GM18868 (cell line): ENCODE measurements around the gene TJP3.

Source experiments
- ATAC-seq: cut with Tn5 transposase; IDR thresholded peaks from one replicate; pipeline ENCODE4 v1.9.1; 2021; ENCODE audit warnings: mild to moderate bottlenecking, moderate library complexity; ENCODE audit not compliant: unreplicated experiment

The TJP3 gene

DNA sequence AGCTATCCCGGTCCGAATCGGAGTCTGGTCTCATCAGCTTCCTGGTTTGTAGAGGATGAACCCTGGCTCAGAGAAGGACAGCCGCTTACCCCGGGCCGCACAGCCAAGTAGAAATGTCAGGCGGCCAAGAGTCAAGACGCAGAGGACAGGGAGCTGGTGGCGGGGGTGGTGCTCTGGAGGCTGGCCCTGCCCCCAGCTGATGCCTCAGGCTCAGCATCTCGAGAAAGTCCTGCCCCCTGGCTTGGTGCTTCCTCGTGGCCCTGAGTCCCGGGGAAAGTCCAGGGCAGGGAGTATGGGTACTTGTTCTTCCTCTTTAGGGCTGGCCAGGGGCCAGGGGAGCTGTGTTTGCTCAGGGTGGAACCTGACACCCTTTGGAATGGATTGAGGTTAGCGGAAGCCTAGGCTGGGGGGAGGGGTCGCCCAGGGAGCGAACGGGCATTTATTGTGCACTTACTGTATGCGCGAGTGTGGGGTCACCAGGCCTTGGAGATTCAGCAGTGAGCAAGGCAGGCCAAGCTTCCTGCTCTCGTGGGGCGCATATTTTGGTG is 2.2 kb downstream of the TJP3 start:
- ATAC-seq = no peak

DNA sequence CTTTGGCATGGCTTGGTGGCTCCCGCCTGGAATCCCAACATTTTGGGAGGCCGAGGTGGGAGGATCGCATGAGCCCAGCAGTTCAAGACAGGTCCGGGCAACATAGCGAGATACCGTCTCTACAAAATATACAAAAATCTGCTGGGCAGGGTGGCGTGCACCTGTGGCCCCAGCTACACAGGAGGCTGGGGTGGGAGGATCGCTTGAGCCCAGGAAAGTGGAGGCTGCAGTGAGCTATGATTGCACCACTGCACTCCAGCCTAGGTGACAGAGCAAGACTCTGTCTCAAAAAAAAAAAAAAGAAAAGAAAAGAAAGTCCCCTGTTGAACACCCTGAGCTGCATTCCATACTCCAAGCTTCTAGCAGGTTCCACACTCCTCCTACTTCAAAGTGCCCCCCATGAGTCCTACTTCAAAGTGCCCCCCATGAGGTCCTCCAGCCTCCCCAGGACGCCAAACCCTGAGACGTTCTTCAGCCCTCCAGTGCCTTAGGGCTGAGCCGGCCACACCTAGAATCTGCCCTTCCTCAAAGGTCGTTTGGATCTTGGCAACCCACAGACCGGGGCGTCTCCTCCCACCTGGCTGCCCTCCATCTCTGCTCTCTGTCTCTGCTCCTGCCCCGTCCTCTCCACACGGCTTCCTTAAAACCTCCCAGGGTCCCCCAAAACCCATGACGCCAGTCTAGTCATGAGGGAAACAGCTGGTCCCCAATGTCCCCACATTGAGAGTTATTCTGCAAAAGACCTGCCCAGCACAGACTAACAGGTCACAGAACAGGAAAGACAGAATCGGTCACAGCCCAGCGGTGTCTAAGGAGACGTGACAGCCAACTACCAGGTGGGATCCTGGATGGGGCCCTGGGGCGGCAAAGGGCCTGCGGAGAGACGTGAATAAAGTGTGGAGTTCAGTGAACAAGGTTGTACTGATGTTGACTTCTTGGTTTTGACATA is 4.8 kb downstream of the TJP3 start:
- no peak for ATAC-seq

DNA sequence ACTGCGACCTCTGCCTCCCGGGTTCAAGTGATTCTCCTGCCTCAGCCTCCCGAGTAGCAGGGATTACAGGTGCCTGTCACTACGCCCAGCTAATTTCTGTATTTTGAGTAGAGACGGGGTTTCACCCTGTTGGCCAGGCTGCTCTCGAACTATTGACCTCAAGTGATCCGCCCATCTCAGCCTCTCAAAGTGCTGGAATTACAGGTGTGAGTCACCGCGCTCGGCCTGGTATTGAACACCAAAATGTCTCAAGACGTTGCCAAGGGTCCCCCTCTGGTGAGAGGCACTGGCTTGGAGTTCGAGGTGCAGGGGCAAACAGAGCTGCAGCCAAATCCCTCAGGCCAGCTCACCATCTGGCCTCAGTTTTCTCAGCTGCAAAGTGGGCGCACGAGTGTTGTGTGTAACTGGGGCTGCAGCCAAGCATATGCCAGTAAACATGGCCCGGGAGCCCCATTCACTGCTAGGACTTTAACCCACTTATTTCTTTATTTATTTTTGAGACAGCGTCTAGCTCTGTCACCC is 8.0 kb downstream of the TJP3 start:
- no peak for ATAC-seq

DNA sequence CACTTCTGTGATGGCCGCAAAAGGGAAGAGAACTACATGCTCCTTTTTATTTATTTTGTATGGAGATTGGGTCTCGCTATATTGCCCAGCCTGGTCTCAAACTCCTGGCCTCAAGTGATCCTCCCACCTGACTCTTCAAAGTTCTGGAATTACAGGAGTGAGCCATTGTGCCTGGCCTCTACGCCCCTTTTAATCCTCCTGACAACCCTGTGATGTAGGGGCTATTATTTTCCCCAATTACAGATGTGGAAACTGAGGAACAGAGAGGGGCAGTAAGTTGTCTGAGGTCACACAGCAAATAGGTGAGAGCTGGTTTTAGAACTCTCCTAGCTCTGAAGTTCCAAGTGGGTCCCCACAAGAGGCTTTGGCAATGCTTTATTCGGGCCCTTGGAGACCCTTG is 11.7 kb downstream of the TJP3 start:
- ATAC-seq = no peak

DNA sequence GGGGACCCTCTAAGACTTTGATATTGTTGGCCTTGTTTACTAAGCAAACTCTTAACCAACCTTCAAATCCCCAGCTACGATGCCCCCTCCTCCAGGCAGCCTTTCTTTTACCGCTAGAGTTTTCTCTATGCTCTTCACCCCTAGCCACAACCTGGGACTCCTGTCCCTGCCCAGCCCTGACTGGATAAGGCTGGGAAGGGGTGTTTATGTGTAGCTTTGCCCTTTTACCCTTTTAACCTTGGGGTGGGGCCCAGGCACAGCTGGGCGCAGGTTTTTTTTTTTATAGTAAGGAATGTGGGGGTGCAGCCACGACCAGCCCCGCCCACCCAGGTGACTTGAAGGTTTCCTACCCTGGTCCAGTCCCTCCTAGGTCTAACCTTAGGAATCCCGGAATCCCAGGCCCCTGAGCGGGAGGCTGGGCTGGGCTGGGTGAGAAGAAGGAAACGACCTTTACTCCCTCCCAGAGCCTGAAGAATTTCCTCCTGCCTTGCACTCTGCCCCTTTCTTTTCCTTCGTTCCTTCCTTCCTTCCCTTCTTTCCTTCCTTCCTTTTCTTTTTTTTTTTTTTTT is 12.2 kb downstream of the TJP3 start:
- ATAC-seq = no peak

DNA sequence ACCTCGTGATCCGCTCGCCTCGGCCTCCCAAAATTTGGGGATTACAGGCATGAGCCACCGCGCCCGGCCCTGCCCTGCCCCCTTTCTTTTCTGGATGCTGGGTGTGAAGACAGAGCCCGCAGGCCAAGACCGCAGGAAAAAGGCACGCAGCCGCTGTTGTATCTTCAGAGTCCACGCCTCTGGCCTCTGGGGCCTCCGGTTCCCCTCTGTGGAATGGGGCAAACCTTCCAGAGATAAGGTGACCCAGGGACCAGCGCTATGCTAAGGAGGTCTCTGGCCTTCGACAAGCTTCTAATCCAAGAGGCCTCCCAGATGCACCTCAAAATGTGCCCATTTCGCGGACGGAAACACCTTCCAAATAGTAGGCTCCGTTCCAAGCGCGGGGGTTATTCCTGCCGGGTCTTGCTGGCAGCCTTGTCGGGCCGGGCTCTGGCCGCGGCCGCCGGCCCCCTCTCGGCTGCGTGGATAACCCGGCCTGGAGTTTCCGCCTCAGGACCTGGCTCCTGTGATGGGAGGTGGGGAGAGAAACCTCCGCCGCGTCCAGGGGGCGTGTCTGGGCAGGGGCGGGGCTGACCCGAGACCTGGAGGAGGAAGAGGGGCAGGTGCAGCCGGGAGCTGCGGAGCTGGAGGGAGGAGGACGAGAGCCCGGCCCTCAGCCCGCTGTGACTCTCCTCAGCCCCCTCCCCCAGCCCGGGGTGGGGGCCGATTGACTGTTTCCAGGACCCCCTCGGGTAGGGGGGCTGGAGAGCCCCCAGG is 13.1 kb downstream of the TJP3 start:
- no peak for ATAC-seq

DNA sequence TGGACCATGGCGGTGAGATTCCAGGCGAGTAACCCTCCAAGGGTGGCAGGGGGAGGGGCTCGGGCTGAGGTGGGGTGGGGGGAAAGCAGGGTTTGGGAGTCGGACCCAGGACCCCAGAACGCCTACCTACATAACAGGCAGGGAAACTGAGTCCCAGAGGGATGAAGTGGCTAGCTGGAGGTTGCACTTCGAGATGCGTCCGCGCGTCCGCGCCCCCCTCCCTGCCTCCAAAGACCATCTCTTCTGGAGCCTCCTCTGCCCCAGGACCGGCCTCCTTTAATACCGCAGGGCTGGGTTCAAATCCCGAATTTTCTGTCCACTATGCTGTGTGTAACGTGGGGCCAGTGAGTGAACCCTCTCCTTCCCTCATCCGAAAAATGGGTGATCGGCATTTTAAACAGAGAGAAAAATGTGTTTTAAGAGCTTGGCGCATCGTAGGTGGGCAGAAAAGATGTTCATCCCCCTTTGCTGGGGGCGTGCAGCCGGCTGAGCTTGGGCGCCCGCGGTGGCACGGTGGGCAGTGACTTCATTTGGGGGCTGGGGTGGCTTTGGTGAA is 13.8 kb downstream of the TJP3 start:
- no peak for ATAC-seq

DNA sequence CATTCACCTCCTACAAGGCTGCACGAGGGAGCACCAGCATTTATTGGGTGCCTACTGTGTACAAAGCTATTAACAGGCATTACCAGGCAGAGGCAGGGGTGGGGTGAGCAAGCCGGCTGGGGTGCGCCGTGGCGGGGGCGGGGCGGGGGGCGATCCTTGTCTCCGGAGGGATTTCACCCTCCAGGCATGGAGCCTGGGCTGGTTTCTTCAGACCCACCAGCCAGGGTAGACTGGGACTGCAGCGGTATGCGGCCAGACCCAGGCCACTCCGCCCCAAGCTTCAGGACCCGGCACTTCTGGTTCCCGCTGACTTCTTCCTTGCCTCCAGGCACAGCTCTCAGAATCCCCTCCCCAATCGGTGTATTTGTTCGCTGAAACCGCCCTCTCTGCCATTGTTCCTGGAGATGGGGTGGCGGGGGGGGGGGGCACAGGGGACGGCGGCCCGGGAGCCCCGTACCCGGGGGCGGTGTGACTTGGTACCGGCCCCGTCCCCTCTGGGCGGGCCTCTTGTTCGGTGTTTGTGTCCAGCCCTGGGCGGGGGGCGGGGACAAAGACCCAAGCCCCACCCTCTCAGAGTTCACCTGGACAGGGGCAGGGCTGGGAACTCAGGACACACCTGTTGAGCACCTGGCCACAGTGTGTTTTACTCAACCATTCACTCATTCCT is 14.4 kb downstream of the TJP3 start:
- no peak for ATAC-seq

DNA sequence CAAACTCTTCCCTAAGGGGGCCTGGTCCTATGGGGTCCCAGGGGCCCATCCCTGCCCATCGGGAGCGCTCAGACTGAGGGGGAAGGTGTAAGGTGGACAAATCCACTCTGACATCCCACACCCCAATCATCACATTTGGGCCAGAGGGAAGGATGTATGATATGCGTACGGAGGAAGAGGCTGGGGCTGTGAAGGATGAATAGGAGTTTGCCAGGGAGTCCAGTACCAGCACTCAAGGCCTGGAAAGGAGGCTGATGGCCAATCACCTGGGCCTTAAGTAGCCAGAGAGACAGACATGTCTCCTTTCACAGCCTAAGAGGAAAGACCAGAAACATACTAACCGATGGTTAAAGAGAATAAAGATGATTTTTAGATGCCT is 14.9 kb downstream of the TJP3 start:
- ATAC-seq = no peak

DNA sequence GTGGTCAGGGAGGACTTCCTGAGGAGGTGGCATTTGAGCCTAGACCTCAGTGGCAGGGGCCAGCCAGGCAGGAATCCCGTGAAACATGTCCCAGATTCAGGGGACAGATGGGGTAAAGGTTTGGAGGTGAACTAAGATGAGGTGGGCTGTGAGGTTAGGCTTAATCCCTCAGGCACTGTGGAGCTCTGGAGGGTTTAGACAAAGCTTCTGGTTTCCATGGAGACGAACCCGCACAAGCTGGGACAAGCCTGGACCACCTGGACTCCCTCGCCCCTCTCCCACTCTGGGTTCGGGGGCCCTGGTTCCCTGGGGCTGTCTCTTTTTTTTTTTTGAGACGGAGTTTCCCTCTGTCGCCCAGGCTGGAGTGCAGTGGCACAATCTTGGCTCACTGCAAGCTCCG is 15.7 kb downstream of the TJP3 start:
- ATAC-seq = no peak

DNA sequence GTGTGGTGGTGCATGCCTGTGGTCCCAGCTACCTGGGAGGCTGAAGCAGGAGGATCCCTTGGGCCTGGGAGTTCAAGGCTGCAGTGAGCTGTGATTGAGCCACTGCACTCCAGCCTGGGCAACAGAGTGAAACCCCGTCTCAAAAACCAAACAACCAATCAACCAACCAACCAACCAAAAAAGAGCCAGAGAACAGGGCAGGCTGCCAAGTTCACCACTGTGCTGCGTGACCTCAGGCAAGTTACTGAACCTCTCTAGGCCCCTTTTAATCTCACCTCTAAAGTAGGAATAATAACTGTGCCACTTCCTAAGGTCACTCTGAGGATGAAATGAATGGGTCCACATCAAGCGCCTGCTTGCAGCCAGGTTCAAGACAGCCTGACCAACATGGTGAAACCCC is 16.9 kb downstream of the TJP3 start:
- no peak for ATAC-seq

DNA sequence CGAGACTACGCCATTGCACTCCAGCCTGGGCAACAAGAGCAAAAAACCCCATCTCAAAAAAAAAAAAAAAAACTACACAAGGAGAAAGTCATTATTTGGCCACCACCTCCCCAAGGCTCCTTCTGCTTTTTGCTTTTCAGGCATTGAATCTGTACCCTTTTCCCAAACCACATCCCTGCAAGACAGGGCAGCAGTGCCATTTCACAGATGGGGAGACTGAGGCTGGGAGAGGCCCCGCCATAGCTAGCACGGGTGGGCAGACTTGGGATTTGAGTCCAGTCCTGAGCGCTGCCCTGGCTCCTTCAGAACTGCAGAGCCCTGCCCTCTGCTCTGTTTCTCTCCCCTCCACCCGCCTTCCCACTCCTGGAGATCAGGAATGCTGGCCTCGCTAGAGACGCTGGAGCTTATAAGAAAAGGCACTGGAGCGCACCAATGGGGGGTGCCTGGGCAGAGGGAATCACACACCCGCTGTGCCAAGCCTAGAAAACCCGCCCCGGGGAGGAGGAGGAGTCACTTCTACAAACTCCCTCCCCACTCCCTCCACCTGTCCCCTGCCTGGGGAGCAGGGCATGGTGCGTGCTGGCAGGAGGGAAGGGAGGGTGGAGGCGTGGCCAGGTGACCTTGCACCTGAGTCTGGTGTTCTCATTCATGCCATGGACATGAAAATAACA is 17.6 kb downstream of the TJP3 start:
- ATAC-seq = no peak

DNA sequence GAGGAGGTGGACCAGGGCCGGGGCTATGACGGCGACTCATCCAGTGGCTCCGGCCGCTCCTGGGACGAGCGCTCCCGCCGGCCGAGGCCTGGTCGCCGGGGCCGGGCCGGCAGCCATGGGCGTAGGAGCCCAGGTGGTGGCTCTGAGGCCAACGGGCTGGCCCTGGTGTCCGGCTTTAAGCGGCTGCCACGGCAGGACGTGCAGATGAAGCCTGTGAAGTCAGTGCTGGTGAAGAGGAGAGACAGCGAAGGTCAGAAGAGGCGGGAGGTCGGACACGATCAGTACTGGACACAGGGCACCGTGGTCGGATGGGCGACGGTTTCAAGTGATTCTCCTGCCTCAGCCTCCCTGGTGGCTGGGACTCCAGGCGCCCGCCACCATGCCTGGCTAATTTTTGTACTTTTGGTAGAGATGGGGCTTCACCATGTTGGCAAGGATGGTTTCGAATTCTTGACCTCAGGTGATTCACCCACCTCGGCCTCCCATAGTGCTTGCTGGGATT is 22.3 kb downstream of the TJP3 start:
- ATAC-seq = no peak

DNA sequence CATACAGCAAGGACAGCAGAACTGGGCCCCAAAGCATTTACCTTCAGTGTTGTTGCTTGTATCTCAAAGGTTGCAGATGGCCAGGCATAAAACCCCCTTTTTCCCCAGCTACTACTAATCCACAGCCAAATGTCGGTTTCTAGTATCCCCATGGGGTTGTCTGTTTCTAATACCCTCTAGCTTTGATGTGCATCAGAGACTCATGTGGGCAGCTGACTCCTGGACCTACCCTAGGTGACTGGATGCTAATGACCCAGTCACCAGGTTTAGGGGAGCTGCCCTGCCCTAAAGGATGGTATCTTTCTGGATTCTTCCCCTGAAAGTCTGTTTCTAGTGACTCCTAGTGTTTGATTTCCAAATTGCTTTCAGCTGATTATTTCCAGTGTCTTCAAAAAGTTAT is 23.9 kb downstream of the TJP3 start:
- ATAC-seq = no peak

DNA sequence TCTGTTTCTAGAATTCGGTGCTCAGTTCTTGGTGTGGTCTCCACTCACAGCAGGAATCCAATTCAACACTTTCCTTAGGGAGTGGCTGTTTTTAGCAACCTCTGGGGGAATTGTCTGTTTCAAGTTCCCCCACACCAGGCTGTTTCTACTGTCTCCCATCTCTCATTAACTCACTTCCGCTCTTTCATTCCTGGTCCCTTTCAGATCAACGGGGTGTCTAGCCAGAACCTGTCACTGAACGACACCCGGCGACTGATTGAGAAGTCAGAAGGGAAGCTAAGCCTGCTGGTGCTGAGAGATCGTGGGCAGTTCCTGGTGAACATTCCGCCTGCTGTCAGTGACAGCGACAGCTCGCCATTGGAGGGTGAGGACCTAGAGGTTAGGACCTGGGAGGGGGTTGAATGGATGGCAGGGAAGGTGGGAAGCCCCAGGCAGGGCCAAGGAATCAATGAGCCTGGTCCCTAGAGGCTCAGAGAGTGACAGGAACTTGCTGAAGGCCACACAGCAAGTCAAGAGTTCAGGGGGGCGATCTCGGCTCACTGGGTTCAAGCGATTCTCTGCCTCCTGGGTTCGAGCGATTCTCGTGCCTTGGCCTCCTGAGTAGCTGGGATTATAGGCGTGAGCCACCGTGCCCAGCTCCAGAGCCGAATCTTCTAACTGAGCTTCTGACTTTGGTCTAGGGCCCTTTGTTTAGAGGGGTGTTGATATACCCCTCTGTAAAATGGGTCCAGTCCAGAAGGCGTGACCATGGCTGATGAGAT is 25.5 kb downstream of the TJP3 start:
- ATAC-seq = no peak

DNA sequence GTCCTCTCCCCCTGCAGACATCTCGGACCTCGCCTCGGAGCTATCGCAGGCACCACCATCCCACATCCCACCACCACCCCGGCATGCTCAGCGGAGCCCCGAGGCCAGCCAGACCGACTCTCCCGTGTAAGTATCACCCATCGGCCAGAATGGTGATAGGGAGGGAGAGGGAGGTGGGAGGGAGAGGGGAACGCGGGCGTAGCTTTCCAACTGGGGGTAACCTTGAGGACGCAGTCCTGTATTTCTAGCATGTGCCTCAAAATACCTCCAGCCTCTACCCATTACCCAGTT is 26.1 kb downstream of the TJP3 start:
- no peak for ATAC-seq

DNA sequence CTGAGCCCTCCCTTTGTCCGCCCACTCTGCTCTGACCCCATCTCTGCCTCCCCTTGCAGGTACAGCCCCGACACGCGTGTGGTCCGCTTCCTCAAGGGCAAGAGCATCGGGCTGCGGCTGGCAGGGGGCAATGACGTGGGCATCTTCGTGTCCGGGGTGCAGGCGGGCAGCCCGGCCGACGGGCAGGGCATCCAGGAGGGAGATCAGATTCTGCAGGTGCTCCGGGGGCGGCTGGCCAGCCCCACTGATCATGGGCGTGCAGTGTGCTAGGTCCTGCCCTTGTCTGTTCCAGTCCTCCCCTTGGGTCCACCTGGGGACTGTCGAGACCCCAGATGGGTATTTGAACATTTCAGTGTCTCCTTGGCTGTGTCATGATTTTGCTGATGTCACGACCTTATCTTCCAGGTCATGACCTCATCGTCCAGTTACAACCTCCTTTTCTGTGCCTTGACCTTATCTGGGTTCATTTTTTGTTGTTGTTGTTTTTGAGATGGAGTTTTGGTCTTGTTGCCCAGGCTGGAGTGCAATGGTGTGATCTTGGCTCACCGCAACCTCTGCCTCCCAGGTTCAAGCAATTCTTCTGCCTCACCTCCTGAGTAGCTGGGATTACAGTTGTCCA is 28.0 kb downstream of the TJP3 start:
- ATAC-seq = no peak

DNA sequence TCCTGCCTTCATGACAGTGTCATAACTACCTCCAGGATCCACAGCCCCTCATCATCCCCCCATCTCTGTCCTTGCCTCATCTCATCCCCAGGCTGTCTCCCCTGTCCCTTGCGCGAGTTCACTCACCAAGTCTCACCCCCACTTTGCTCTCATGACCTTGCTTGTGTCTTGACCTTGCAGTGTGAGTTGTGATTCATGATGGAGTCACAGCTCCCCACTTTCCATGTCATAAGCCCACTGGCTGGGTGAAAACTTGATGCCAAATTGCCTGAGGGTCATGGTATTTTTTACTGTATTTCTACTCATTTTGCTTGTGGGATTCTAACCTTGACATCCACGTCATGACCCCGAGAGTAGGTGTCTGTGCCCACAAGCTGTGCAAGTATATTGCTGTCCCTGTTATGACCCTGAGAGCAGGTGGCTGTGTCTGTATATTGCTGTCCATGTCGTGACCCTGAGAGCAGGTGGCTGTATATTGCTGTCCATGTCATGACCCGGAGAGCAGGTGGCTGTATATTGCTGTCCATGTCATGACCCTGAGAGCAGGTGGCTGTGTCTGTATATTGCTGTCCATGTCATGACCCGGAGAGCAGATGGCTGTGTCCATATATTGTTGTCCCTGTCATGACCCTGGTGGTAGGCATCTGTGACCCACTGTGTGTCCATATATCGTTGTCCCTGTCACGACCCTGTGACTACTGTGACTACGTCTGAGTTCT is 29.5 kb downstream of the TJP3 start:
- ATAC-seq = no peak
